GM12875 (cell line): Measurements from ENCODE around the gene VPS36.
A peak's percentile ranks its signal among the peaks of the same experiment; 100 is the strongest.
"Not testable (repeated sequence)": the region's sequence is repeated elsewhere in the genome, so short reads cannot be mapped to it uniquely, and the experiment has no call there.

Source experiments
- H3K4me3 ChIP-seq: one replicate; pipeline ENCODE4 v1.5.1; 2011; ENCODE audit warnings: low read depth, low read length, control low read depth
- TF ChIP-seq, protein P1 (sequence below): IDR thresholded peaks from 2 replicates; pipeline ENCODE4 v1.5.1; 2011; ENCODE audit warnings: low read depth, mild to moderate bottlenecking, control low read depth, inconsistent platforms, low read length, moderate library complexity, borderline replicate concordance; ENCODE audit not compliant: insufficient read depth

VPS36 gene

GRCh38 chr13:52450012-52450792 is at the start of gene VPS36:
VPS36 (minus strand) TSS chr13:52450634; CDS start chr13:52450594, 40 bp downstream.
- peak within 1 kb of the TSS; percentile 94 for H3K4me3 ChIP-seq
- TF ChIP-seq, protein P1, sequence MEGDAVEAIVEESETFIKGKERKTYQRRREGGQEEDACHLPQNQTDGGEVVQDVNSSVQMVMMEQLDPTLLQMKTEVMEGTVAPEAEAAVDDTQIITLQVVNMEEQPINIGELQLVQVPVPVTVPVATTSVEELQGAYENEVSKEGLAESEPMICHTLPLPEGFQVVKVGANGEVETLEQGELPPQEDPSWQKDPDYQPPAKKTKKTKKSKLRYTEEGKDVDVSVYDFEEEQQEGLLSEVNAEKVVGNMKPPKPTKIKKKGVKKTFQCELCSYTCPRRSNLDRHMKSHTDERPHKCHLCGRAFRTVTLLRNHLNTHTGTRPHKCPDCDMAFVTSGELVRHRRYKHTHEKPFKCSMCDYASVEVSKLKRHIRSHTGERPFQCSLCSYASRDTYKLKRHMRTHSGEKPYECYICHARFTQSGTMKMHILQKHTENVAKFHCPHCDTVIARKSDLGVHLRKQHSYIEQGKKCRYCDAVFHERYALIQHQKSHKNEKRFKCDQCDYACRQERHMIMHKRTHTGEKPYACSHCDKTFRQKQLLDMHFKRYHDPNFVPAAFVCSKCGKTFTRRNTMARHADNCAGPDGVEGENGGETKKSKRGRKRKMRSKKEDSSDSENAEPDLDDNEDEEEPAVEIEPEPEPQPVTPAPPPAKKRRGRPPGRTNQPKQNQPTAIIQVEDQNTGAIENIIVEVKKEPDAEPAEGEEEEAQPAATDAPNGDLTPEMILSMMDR = peak; percentile 99

- not testable (repeated sequence) for H3K4me3 ChIP-seq
Measured at GRCh38 chr13:52497979-52498378, 47.5 kb upstream of the VPS36 start.

DNA sequence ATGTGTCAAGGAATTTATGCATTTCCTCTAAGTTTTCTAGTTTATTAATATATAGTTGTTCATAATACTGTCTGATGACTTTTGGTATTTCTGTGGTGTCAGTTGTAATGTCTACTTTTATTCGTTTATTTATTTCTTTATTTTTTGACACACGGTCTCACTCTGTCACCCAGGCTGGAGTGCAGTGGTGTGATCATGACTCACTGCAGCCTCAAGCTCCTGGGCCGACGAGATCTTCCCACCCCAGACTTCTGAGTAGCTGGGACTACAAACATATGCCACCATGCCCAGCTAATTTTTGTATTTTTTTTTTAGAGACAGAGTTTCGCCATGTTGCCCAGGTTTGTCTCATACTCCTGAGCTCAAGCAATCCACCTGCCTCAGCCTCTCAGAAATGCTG is 43.8 kb upstream of the VPS36 start:
- H3K4me3 ChIP-seq = not testable (repeated sequence)

- not testable (repeated sequence) for H3K4me3 ChIP-seq
Measured at GRCh38 chr13:52491015-52491414, 40.6 kb upstream of the VPS36 start.

DNA sequence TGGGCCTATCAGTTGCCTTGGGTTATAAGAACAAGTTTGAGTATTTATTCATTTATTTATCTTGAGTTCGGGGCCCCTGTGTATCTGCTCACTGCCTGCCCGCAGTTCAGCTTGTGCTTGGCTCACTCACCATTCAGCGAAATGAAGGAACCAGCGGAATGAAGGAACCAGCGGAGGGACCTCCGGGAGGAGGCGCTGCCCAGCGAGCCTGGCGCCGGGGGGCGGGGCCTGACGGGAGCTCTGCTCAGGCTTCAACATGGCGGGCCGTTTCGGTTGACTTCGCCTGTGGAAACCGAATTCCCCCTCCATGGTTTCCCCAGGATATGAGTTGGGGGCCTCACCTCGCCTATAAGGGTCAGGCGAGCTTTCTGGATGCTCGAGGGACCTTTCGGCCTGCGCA is 38.3 kb upstream of the VPS36 start:
- H3K4me3 ChIP-seq = not testable (repeated sequence)

DNA sequence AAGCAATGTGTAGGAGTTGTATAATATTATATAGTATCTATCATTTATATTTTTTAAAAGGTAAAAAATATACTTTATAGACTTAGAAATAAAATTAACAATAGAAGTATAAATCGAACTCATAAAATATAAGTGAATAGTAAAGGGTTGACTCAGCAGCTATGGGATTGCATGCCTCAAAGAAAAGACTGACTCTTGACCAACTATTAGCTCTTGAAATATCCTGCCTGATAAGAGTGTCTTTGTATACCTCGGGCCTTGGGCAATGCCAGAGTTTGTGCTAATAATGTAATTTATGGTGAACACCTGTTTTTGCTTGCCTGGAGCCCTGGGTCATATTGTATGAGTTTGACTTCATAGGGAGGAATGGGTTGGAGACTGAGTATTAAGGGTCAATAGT is 36.6 kb upstream of the VPS36 start:
- not testable (repeated sequence) for H3K4me3 ChIP-seq

GRCh38 chr13:52480677-52481428 is 30.4 kb upstream of the VPS36 start:
- H3K4me3 ChIP-seq = not testable (repeated sequence)

DNA sequence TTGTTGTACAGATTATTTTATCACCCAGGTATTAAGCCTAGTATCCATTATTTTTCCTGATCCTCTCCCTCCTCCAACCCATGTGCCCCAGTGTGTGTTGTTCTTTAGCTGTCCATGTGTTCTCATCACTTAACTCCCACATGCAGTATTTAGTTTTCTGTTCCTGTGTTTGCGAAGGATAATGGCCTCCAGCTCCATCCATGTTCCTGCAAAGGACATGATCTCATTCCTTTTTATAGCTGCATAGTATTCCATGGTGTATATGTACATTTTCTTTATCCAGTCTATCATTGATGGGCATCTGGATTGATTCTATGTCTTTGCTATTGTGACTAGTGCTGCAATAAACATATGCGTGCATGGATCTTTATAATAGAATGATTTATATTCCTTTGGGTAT is 18.1 kb upstream of the VPS36 start:
- H3K4me3 ChIP-seq = not testable (repeated sequence)

DNA sequence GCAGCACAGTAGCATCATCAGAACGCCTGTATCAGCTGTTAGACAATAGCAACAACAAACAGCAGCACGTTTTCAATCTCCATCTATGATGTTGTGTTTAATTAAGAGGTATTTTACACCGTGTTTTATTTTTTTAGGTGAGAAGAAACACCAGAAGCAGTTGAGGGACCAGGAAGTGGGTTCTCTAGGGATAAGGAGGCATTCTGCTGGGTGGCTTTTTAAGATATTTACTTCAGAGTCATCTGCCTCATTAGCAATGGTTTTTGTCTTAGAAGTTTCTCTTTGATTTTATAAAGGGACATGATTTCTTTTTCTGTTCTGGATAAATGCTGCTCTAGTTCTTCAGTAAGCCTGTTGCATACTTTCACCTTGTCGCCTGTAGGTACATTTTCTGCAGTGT is 13.1 kb upstream of the VPS36 start:
- no peak overlapping the region for H3K4me3 ChIP-seq
- TF ChIP-seq, protein P1 = no peak

DNA sequence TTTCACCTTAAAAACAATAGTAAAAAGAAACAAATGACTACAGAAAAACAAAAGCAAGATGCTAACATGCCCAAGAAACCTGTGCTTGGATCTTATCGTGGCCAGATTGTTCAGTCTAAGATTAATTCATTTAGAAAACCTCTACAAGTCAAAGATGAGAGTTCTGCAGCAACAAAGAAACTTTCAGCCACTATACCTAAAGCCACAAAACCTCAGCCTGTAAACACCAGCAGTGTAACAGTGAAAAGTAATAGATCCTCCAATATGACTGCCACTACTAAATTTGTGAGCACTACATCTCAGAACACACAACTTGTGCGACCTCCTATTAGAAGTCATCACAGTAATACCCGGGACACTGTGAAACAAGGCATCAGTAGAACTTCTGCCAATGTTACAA is 10.8 kb upstream of the VPS36 start:
- TF ChIP-seq, protein P1 = no peak
- H3K4me3 ChIP-seq = no peak overlapping the region

GRCh38 chr13:52459668-52460067 is 9.2 kb upstream of the VPS36 start:
- TF ChIP-seq, protein P1 = no peak
- no peak overlapping the region for H3K4me3 ChIP-seq
